EL (cell line): ENCODE measurements around the gene HLA-DMA.

Source experiments
- DNase-seq: peaks from one replicate; pipeline ENCODE4 v3.0.0-alpha.2; 2016

The HLA-DMA gene

DNA sequence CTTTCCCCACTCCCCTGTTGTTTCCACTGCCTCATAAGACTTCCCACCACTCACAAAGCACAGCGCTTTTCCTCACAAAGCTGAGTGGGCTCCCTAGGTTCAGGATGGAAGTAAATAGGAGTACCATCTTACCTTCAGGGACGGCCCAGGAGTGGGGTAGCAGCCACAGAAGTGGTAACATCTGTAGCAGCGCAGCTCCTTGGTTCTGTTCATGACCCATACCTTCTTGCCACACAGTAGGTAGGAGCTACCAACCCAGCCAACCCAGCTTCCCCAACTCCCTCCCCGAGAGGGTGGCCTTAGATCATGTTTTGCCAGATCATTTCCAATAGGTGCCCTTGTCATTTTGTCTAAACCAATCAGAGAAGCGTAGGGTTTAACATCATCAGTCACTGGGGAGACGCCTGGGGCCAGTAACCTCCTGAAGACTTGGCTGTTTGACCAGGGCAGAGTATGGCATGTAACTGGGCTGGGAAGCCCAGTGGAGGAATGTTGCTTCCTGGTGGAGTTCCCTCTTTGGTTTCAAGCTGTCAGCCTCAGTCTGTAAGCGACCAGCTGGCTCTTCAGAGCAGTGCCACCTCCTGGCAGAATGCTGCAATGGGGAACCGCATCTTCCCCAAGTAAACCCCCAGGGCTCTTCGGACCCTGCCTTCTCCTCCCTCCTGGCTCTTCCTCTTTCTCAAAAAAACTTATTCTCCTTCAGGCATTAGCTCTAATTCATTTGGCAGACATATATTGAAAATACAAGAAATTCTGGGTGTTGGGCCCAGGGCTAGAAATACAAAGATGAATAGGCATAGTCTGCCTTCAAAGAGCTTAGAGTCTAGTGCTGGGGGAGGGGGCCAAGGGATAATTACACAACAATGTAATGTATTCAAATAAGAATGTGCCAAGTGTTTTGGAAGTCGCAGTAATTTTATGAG lies at the start of gene HLA-DMA:
TSS of gene HLA-DMA (minus strand) at position 281 of the 923 bp plus-strand sequence. CDS start at position 220, 61 bp downstream.
- peak; percentile 97 for DNase-seq

DNA sequence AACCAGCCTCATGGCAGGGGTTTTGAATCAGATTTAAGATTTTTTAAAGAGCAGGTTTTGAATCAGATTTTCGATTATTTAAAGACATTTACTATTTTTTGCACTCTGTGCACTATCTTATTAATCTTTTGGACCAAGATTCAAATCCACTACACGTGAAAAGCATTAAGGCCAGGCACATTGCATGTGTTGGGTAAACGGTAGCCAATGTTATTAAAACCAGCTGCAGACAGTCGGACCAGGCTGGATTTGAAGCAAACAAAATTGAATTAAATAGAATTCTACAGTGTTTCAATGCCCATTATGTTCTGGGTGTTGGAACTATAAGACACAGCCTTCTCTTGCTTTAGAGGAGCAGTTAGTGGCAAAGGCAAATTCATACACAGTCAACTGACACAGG lies 48.8 kb upstream of the HLA-DMA start:
- DNase-seq: no peak

DNA sequence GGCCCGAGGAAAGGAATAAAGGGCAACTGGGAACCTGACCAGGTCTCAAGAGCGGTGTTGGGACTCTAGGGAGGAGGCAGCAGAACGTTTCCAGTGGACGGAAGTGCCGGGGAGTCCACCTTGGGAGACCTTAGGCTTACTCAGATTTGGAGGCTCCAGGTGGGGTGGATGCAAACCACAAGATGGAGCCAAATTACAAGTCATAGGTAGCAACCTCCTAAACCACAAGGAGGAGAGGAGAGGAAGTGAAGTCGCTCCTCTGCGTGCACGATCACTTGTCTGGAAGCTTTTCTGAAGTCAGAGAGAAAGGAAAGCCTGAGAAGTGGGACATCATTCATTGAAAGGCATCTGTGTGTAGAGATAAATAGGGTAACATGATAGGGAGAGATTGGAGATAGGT lies 47.2 kb upstream of the HLA-DMA start:
- DNase-seq: no peak

DNA sequence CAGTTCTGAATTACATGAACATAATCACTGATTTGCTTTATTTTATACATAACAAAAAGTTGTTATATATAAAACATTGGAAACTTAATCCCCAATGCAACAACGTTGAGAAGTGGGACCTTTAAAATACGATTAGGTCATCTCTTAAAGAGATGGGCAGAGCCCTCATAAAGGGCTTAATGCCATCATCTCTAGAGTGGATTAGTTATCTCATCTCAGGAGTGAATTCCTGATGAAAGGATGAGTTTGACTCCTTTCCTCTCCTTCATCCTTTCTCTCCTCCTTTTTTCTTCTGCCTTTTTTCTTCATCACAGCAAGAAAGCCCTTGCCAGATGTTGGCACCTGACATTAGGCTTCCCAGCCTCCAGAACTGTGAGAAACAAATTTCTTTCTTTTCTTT lies 42.6 kb upstream of the HLA-DMA start:
- DNase-seq: no peak

DNA sequence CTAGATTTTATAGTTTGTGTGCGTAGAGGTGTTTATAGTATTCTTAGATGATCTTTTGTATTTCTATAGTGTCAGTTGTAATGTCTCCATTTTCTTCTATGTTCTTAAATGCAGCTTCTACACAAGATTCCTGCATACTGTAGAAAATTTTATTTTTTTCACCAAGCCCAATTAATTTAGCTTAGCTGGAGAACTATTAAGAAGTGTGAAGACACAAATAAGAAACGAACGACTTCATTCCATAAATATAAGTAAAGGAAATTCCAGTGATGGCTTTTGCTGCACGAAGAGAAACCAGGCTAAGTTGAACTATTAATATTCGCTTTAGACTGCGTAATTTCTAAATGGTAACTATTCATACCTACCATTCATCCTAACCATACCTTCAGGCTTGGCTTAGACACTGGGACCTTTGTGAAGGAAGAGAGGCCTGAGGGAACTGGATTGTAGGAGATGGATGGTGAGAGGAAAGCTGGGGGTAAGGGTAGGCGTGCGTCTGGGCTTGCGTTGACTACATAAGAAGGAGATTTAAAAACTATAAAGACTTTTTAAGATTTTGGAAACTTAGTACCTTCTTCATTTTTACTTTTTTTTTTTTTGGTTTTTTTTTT lies 40.6 kb upstream of the HLA-DMA start:
- no peak for DNase-seq

DNA sequence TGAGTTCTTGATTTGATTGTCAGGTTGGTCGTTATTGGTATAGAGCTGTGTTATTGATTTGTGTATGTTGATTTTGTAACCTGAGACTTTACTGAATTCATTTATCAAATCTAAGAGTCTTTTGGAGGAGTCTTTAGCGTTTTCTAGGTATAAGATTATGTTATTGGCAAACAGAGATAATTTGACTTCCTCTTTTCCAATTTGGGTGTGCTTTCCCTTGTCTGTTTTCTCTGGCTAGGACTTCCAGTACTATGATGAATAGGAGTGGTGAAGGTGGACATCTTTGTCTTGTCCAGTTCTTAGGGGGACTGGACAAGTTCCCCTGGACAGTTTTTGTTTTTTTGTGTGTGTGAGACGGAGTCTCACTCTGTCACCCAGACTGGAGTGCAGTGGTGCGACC lies 39.1 kb upstream of the HLA-DMA start:
- DNase-seq: no peak

DNA sequence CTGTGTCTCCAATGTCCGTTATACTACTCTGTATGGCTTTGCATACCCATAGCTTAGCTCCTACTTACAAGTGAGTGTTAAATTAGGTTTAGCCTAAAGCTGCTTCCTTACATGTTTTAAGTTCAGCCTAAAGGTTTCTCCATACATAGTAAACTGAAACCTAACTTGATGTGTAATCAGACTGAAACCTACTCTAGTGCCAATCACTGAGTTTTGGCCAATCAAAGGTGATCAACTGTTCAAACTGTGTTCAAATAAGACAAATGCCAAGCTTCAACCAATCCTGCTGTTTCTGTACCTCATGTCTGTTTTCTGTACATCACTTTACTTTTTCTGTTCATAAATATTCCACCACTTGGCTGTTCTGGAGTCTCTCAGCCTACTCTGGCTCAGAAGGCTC lies 36.5 kb upstream of the HLA-DMA start:
- no peak for DNase-seq

DNA sequence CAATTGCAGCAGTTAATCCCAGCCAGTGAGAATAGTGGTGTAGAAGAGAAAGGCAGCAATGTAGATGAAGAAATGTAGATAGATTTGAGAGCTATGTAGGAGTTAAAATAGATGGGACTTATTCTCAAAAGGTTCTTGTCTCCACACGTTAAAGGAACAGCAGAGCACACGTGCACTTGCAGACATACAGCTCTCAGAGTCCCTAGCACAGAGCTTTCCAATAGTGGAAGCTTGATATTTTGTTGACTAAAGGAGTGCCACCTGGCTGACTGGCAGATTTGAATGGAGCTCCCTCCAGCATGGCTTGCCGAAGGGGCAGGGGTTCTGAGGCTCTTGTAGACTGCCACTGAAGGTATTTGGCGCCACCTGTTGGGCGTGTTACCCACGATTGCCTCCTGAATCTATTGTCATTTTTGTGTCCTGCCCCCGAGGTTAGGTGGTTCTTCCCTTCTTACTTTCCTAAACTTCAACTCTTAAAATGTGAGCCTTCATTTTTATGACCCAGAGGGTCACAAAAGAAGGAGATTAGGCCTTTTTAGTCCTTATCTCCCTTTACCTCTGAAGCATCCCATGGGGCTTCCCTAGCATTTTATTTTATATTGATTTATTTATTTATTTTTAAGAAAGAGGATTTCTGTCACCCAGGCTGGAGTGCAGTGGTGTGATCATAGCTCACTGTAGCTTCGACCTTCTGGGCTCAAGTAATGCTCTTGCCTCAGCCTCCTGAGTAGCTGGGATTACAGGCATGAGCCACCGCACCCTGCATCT lies 31.9 kb upstream of the HLA-DMA start:
- peak; percentile 84 for DNase-seq

DNA sequence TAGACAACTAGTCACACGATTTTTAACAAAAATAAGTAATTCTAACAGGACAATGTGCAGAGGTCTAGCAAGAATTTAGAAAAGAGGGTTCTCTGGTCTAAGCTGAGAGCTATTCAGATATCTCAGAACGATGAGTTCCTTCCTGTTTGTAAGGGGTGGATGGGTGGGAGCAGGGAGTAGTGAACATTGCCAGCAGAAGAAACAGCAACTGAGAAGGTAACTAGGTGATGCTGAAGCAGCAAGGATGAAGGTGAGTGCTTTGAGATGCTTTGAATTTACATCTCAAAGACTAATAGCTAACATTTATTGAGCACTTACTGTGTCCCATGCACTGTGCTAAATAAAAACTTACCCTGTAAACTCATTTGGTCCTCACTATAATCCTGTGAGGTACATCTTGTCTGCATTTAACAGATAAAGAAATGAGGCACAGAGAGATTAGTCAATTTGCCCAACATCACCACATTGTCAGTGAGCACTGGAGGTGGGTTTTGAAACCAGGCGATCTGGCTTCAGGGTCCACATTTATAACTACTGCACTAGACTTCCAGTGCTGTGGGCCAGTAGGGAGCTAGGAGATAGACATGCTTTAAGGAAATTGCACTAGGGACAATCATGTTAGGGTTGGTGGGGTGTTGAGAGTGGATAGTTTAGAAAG lies 31.2 kb upstream of the HLA-DMA start:
- DNase-seq: peak; percentile 9

DNA sequence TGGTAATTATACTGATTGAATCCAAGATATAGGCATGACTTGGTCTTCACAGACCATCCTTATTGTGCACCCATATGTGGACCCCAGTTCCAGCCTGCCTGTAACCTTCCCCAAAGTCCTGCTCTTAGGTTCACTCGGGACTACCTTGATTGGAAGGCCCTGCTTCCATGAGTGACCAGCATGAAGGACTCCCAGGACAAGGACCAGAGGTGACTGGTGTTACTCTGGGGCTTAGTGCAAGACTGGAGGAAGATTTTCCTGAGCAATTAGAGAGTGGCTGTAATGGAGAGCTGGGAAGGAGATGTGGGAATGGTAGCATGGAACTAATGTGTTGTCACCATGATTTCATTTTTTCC lies 30.6 kb upstream of the HLA-DMA start:
- DNase-seq: peak; percentile 9

DNA sequence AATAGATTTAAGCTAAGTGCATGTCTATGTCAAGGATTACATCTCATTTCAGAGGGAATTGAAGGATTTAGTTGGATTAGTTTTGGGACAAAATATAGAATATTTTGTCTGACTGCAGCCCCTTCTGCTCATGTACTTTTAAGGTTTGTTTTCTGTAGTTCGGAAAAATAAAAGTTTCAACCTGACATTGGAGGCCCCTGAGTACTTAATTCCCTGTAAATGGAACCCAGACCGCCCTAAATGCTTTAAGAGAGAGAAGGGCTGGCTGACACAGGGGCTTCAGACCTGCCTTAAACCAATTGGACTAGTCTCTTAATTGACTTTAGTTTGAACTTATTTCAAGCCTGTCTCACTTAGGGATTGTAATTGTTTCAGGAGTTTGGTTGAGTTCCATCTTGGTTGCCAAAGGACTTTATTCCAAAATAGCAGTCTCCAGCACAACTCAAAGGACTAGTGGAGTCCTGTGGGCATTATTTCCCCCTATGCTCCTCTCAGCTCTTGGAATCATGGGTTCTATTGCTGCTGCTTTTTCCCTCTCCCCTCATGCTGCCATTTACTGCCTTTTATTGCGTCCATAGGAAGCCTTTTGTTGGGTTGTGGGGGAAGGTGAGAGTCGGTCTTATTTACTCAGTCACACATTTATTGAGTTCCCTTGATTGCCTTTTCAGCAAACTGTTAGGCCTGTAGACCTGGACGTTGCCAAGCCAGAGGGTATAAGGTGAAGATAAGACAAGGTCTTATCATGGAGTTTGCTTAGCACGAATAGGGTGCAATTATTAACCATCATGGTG lies 30.0 kb upstream of the HLA-DMA start:
- DNase-seq: peak; percentile 20

DNA sequence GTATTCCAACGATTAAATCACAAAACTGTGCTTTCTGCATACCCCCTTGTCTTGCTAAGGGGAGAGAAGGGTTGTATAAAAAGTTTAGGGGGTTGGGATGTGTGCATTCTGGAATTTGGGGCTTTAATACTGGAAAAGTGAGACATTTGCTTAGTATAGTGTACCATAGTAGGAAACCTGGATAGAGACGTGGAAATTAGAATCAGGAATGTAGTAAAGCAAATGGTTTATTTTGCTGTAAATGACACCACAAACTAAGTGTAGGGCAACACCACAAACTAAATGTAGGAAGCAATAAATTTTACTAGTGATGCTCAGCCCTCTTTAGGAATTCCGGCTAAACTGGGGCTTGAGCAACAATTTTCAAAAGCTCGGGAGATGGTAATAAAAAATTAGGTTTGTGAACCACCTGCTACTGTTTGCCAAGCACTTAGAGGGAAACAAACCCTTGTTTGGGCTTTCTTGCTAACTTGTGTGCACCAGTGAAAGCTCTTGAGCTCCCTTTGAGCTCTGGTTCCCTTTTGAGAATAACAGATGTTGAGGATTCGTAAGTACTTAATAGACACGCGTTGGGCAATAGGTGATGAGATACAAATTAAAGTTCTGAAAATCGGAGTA lies 29.3 kb upstream of the HLA-DMA start:
- peak; percentile 22 for DNase-seq

DNA sequence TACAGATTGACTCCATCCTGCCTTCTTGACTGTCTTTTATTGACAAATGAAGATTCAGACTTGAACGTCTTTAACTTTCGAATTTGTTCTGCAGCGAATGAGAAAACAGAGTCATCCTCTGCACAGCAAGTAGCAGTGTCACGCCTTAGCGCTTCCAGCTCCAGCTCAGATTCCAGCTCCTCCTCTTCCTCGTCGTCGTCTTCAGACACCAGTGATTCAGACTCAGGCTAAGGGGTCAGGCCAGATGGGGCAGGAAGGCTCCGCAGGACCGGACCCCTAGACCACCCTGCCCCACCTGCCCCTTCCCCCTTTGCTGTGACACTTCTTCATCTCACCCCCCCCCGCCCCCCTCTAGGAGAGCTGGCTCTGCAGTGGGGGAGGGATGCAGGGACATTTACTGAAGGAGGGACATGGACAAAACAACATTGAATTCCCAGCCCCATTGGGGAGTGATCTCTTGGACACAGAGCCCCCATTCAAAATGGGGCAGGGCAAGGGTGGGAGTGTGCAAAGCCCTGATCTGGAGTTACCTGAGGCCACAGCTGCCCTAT lies 27.7 kb upstream of the HLA-DMA start:
- DNase-seq: peak; percentile 8

DNA sequence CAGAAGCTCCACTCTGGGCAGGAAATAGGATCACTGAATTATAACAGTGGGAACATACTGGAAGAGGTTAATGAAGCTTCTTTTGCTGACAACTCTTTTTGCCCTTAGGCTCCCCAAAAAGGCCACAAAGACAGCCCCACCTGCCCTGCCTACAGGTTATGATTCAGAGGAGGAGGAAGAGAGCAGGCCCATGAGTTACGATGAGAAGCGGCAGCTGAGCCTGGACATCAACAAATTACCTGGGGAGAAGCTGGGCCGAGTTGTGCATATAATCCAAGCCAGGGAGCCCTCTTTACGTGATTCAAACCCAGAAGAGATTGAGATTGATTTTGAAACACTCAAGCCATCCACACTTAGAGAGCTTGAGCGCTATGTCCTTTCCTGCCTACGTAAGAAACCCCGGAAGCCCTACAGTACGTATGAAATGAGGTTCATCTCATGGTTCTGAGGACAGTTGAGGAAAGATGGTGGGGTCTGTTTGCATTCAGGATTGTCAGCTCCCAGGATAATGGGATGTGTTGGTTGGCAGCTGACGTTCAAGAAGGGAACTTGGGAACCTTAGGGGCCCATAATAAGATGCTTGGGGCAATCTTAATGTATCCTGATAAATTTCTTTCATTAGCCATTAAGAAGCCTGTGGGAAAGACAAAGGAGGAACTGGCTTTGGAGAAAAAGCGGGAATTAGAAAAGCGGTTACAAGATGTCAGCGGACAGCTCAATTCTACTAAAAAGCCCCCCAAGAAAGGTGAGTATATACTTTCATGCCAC lies 27.0 kb upstream of the HLA-DMA start:
- DNase-seq: no peak

DNA sequence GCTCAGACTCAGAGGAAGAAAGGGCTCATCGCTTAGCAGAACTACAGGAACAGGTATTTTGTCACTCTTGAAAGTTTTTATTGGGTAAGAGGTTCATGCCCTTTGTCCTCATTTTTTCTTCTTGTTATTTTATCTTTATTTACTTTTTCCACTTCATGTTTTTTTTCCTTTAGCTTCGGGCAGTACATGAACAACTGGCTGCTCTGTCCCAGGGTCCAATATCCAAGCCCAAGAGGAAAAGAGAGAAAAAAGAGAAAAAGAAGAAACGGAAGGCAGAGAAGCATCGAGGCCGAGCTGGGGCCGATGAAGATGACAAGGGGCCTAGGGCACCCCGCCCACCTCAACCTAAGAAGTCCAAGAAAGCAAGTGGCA lies 25.0 kb upstream of the HLA-DMA start:
- DNase-seq: no peak

DNA sequence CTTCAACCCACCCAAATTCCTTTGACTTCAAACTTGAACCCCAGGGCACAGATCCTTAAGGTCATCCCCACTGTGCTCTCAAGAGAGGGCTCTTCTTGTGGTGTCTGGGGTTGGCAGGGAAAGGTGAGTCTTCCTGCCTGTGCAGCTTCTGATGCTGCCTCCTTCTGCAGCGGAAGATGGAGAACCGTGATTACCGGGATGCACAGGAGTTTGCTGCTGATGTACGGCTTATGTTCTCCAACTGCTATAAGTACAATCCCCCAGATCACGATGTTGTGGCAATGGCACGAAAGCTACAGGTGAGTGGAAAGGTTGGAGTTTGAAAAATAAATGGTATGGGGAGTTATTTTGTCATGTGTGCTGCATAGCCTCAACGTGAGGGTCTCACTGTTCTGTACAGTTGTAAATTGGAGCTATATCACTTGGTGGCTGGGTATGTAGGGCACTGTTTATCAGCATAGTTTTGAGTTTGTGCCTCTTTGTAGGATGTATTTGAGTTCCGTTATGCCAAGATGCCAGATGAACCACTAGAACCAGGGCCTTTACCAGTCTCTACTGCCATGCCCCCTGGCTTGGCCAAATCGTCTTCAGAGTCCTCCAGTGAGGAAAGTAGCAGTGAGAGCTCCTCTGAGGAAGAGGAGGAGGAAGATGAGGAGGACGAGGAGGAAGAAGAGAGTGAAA lies 24.5 kb upstream of the HLA-DMA start:
- no peak for DNase-seq

DNA sequence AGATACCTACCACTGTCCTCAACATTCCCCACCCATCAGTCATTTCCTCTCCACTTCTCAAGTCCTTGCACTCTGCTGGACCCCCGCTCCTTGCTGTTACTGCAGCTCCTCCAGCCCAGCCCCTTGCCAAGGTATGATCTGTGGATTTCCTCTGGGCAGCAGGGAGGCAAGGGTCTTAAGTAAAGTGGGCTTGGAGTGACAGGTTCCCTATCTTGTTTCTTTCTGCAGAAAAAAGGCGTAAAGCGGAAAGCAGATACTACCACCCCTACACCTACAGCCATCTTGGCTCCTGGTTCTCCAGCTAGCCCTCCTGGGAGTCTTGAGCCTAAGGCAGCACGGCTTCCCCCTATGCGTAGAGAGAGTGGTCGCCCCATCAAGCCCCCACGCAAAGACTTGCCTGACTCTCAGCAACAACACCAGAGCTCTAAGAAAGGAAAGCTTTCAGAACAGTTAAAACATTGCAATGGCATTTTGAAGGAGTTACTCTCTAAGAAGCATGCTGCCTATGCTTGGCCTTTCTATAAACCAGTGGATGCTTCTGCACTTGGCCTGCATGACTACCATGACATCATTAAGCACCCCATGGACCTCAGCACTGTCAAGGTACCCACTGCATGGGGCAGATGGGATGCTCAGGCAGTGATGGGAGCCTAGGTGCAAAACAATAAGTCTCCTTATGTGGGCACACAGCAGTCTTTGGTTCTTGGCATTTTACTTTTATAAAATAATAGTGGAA lies 23.6 kb upstream of the HLA-DMA start:
- DNase-seq: no peak

DNA sequence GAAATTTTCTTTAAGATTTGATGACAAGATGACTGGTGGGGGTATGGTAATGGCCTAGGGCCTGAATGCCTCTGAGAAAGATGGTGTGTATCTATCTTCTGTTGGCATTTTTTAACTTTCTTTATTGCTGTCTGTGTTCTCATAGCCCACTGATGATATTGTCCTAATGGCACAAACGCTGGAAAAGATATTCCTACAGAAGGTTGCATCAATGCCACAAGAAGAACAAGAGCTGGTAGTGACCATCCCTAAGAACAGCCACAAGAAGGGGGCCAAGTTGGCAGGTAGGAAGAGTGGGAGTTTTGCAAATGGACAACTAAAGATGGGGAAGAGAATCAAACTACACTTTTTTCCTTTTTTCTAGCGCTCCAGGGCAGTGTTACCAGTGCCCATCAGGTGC lies 23.0 kb upstream of the HLA-DMA start:
- no peak for DNase-seq

DNA sequence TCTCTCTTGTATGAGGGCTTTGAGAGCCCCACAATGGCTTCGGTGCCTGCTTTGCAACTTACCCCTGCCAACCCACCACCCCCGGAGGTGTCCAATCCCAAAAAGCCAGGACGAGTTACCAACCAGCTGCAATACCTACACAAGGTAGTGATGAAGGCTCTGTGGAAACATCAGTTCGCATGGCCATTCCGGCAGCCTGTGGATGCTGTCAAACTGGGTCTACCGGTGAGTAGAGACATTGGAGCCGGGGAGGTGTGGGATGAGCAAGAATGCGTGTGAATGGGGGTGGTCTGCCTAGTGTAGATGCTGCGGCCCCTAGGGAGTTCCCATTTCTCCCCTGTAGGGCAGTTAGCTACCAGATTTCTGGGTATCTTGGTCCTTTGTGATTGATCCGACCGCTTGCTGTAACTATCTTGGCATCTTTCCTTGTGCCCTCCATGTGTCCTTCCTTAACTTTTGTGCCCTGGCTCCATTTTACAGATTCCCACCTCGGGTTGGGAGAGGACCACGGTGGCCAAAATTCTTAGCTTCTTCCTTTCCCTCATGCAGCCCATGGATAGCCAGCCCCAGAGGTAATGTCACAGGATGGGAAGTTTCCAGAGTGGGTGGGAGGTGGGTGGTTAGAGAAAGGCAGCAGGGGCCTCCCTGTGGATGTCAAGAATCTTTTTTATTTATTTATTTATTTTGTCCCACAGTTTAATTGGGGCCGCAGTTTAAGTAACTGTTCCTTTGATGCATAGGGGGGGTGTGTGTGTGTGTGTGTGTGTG lies 21.8 kb upstream of the HLA-DMA start:
- peak; percentile 8 for DNase-seq
